Gastrocnemius medialis (tissue), 4 donors: ENCODE results near the gene GCDH.

Source experiments
- POLR2A ChIP-seq, 2 donors: fragments of 450-650 bp; IDR thresholded peaks; one replicate each; pipeline ENCODE4 v1.6.1; 2017; ENCODE audit warnings: antibody characterized with exemption in 2 of 2, mild to moderate bottlenecking in 2 of 2, moderate library complexity in 2 of 2
- TF ChIP-seq, protein P1 (sequence below), 5 experiments: fragments of 450-650 bp in 3 of 5; fragments of 200-600 bp in 2 of 5; sonication (generic) in 2 of 5; IDR thresholded peaks in 4 of 5; conservative IDR thresholded peaks in 1 of 5; 1 replicate in 4 of 5; 2 replicates in 1 of 5; pipeline ENCODE4 v1.5.1; 2016 to 2019; ENCODE audit warnings: antibody characterized with exemption in 5 of 5, mild to moderate bottlenecking in 3 of 5, moderate library complexity in 3 of 5

DNA sequence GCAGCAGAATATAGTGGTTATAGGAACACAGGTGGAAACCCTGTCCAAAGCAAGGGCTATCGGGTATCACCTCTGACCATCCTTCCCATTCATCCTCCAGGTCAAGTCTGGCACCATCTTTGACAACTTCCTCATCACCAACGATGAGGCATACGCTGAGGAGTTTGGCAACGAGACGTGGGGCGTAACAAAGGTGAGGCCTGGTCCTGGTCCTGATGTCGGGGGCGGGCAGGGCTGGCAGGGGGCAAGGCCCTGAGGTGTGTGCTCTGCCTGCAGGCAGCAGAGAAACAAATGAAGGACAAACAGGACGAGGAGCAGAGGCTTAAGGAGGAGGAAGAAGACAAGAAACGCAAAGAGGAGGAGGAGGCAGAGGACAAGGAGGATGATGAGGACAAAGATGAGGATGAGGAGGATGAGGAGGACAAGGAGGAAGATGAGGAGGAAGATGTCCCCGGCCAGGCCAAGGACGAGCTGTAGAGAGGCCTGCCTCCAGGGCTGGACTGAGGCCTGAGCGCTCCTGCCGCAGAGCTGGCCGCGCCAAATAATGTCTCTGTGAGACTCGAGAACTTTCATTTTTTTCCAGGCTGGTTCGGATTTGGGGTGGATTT is 52.6 kb downstream of the GCDH start:
- TF ChIP-seq, protein P1, sequence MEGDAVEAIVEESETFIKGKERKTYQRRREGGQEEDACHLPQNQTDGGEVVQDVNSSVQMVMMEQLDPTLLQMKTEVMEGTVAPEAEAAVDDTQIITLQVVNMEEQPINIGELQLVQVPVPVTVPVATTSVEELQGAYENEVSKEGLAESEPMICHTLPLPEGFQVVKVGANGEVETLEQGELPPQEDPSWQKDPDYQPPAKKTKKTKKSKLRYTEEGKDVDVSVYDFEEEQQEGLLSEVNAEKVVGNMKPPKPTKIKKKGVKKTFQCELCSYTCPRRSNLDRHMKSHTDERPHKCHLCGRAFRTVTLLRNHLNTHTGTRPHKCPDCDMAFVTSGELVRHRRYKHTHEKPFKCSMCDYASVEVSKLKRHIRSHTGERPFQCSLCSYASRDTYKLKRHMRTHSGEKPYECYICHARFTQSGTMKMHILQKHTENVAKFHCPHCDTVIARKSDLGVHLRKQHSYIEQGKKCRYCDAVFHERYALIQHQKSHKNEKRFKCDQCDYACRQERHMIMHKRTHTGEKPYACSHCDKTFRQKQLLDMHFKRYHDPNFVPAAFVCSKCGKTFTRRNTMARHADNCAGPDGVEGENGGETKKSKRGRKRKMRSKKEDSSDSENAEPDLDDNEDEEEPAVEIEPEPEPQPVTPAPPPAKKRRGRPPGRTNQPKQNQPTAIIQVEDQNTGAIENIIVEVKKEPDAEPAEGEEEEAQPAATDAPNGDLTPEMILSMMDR (IDR thresholded peaks at IDR 0.05 in 4 of 5, conservative IDR thresholded peaks at IDR 0.05 in 1 of 5), result no peak
- TF ChIP-seq POLR2A (IDR thresholded peaks at IDR 0.05), result no peak
